Mesothelial cell of epicardium (in vitro differentiated cells): Measurements from ENCODE around the gene EXOC4. TPM values are rescaled to one million over a fixed set of nuclear protein-coding genes. Genes with fewer than 3 reads are reported as not detected.

Experiments
- DNase-seq, 2 experiments: peaks; one replicate each; pipeline ENCODE4 v3.0.0; 2021; ENCODE audit warnings: low spot score in 2 of 2; ENCODE audit not compliant: unreplicated experiment in 2 of 2
- H3K27ac Mint-ChIP-seq: 2 replicates; pipeline ENCODE4 v1.8.0; 2021; ENCODE audit warnings: mixed read lengths
- H3K27me3 Mint-ChIP-seq: 2 replicates; pipeline ENCODE4 v1.8.0; 2021; ENCODE audit warnings: low read depth, mixed read lengths
- H3K36me3 Mint-ChIP-seq: 2 replicates; pipeline ENCODE4 v1.8.0; 2021; ENCODE audit warnings: mixed read lengths
- H3K4me1 Mint-ChIP-seq: 2 replicates; pipeline ENCODE4 v1.8.0; 2021; ENCODE audit warnings: mixed read lengths
- H3K4me3 Mint-ChIP-seq: 2 replicates; pipeline ENCODE4 v1.8.0; 2021; ENCODE audit warnings: mild to moderate bottlenecking, moderate library complexity, mixed read lengths
- H3K9me3 Mint-ChIP-seq: 2 replicates; pipeline ENCODE4 v1.8.0; 2021; ENCODE audit warnings: mixed read lengths
- total RNA-seq: library from RNA; stranded (reverse); gene quantifications from 3 replicates; pipeline ENCODE4 v1.2.1, GENCODE V29; 2021
- TF ChIP-seq, protein P1 (sequence below): fragments of 200-600 bp; sonication (generic); IDR thresholded peaks from one replicate; pipeline ENCODE4 v1.5.0; 2021; ENCODE audit warnings: antibody characterized with exemption; ENCODE audit not compliant: unreplicated experiment

Gene EXOC4
- total RNA-seq, 1 donor from 2014 or later: 105 TPM

DNA sequence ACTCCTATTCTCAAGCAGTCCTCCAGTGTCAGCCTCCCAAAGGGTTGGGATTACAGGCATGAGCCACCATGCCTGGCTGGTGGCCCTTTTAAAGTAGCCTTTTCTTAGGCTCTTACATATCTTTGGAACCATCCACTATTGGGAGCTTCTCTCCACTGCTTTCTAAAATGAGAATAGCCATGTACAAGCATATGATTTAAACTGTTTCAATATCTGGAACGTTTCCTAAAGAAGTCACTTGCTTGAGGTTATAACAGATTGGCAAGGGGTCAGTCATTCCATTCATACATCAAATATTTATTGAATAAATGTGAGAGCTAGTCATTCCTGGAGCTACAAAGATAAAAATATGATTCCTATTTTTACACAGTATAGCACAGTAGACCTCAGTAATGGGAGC, 776.9 kb downstream of the EXOC4 start:
- Mint-ChIP-seq H3K27me3 (no peaks in the 10 kb centered on the region), H3K4me3 (no peak overlapping the region)
- TF ChIP-seq, protein P1, sequence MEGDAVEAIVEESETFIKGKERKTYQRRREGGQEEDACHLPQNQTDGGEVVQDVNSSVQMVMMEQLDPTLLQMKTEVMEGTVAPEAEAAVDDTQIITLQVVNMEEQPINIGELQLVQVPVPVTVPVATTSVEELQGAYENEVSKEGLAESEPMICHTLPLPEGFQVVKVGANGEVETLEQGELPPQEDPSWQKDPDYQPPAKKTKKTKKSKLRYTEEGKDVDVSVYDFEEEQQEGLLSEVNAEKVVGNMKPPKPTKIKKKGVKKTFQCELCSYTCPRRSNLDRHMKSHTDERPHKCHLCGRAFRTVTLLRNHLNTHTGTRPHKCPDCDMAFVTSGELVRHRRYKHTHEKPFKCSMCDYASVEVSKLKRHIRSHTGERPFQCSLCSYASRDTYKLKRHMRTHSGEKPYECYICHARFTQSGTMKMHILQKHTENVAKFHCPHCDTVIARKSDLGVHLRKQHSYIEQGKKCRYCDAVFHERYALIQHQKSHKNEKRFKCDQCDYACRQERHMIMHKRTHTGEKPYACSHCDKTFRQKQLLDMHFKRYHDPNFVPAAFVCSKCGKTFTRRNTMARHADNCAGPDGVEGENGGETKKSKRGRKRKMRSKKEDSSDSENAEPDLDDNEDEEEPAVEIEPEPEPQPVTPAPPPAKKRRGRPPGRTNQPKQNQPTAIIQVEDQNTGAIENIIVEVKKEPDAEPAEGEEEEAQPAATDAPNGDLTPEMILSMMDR: no peak

DNA sequence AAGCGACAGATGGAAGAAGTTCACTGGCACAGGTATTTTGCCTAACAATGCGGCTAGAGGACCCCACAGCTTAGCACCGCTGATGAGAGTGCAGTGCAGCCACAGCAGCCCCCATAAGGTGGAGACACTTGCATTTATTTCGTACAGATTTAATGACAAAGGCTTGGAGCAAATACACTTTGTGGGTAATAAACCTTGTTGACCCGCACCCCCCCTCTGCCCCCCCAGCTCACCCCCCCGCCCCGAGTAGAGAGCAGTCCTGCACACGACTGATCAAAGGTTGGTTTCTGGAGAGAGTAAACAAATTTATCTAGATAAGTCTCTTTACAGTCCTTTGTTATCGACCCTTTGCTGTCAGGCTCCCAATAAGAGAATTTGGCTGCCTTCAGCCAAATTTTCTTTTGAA, 777.6 kb downstream of the EXOC4 start:
- DNase-seq: no peak
- H3K27ac Mint-ChIP-seq: no peak overlapping the region
- H3K4me1 Mint-ChIP-seq: no peaks in the 10 kb centered on the region
- peaks cover 18% of the 10 kb centered on the region for H3K9me3 Mint-ChIP-seq
- peaks cover 16% of the 10 kb centered on the region for H3K36me3 Mint-ChIP-seq
- TF ChIP-seq, protein P1: no peak
- H3K27me3 Mint-ChIP-seq: no peaks in the 10 kb centered on the region
- no peak overlapping the region for H3K4me3 Mint-ChIP-seq

More for the DNA sequence above, 776.9 kb downstream of the EXOC4 start:
- H3K27ac Mint-ChIP-seq: no peak overlapping the region
- H3K36me3 Mint-ChIP-seq: peaks cover 15% of the 10 kb centered on the region
- no peak for DNase-seq
- no peaks in the 10 kb centered on the region for H3K4me1 Mint-ChIP-seq
- H3K9me3 Mint-ChIP-seq: peaks cover 18% of the 10 kb centered on the region

DNA sequence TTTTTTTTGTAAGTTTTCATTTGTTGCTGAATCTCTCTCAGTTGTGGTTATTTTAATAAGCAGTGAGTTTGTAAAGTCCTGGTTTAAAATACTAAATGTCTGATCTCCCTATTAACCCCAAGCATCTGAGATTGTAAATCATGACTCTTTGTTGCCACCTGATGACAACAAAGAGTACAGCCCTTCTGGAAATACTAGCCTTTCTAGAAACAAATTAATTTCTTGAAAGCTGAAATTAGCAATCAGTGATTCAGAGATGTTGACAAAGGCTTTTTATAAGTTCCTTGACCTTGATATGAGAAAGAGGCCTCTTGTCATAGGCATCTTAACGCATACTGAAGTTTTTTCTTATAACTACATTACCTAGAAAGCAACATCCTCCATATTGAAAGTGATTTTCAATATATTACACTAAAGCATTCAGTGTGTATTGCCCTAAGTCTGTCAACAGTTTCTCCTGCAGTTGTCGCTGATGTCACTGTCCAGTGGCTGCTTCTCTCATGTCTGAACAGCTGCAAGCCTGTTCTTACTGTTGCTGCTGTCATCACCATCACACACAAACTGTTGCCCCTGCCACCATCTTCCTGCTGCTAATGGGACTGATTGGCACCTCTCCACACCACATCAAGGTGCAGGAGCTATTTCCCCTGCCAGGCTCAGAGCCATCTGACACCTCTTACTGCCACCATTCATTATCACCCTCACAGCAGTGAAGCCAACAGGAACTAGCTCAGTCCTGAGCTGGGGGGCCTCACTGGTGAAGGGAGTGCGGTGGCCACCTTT, 779.1 kb downstream of the EXOC4 start:
- TF ChIP-seq, protein P1: no peak
- Mint-ChIP-seq H3K9me3 (peaks cover 18% of the 10 kb centered on the region), H3K36me3 (peaks cover 14% of the 10 kb centered on the region), H3K27ac (no peak overlapping the region), H3K4me1 (no peaks in the 10 kb centered on the region), H3K4me3 (no peak overlapping the region), H3K27me3 (no peaks in the 10 kb centered on the region)
- DNase-seq: no peak

DNA sequence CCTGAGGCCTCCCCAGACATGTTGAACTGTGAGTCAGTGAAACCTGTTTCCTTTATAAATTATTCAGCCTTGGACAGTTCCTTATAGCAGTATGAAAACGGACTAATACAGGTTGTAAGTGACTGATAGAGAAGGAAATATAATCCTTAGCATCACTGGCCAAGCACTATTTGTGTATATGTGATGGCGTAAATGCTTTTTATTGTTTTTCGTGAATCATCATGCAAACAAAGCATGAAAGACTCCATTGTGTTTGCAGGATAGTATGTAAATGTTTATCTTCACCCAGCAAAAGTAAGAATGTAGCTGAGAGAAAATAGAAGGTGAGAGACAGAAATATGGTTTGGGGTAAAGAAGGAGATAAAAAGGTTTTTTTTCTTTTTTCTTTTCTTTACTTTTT, 781.8 kb downstream of the EXOC4 start:
- TF ChIP-seq, protein P1: no peak
- no peak for DNase-seq
- Mint-ChIP-seq H3K27ac (no peak overlapping the region), H3K4me3 (no peak overlapping the region), H3K27me3 (no peaks in the 10 kb centered on the region), H3K36me3 (peaks cover 5% of the 10 kb centered on the region), H3K9me3 (peaks cover 5% of the 10 kb centered on the region), H3K4me1 (no peaks in the 10 kb centered on the region)

DNA sequence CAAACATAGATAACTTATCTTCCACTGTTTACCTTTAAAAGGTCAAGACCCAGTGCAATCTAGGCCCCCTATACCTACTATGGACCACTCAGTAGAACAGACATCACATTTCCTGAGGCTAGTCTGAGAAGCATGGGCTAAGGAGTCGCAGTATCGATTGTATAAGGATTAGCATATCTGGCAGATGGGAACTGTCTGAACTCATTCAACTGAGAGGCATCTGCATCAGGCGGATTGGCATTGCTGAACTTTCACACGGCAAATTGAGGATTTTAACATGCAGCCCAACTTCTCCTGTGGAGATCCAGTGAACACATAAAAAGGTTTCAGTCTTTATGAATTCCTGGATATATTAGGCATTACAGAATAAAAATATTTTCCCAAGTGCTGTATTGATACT, 785.1 kb downstream of the EXOC4 start:
- H3K9me3 Mint-ChIP-seq: no peaks in the 10 kb centered on the region
- no peaks in the 10 kb centered on the region for H3K4me1 Mint-ChIP-seq

More for the DNA sequence above, 785.1 kb downstream of the EXOC4 start:
- no peak for DNase-seq
- Mint-ChIP-seq H3K4me3 (no peak overlapping the region), H3K27ac (no peak overlapping the region), H3K27me3 (no peaks in the 10 kb centered on the region), H3K36me3 (peaks cover 3% of the 10 kb centered on the region)
- TF ChIP-seq, protein P1: no peak
